ENCODE results near the gene SLC24A4.
"Not testable (repeated sequence)": the region's sequence is repeated elsewhere in the genome, so short reads cannot be mapped to it uniquely, and the experiment has no call there.

The SLC24A4 gene

GRCh38 chr14:92402500-92402899, 79.5 kb downstream of the SLC24A4 start:
- DNase-seq (ENCODE audit: low read depth in 2 of 2): not testable (repeated sequence)

DNA sequence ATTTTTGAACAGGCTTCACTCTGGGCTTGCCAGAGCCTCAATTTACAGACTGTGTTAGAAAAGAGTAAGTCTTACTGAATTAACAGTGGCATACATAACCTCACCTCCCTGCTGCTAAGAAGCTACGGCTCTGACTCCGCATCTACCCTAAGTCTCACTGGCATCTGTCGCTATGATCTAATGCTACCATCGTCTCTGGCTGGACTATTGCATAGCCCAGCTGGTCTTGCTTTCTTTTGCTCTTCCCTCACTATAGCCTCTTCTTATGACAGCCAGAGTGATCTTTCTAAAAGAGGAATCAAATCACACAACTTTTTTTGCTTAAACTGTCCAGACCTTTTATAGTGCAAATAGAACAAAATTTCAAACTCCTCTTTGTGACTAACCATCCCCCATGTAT, 81.1 kb downstream of the SLC24A4 start:
- DNase-seq (ENCODE audit: low read depth in 2 of 2): no peak

DNA sequence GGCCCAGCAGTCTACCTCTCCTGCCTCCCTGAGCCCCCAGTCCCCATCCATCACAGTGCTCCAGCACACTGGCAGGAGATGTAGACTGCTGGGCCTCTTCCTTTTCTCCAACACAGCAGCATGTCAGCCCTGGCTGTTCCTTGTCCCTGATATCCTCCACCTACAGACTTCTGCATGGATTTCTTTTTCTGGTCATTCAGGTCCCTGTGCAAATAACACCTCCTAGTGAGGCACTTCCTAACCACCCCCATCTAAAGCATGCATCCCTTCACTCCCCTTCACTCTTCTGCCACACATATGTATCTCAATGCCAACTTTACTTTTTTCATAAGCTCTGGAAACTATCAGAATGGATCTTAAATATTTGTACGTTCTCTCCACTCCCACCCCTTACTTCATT, 81.5 kb downstream of the SLC24A4 start:
- no peak for DNase-seq (ENCODE audit: low read depth in 2 of 2)

DNA sequence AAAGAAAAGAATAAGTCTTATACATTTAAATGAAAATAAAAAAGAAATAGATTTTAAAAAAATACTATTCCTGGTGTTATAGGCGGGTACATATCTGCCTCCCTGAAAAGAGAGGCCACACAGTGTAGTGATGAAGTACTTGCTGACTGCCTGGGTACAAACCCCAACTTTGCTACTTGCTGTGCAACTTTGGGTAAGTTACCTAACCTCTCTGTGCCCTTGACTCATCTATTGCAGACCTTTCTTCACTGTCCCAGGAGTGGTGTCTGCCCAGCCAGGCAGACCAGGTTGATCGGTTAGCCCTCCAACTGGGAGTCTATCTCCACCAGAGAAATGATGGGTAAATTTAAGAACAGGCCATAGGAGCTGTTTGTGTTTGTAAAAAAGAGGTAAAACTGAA, 82.0 kb downstream of the SLC24A4 start:
- no peak for DNase-seq (ENCODE audit: low read depth in 2 of 2)

DNA sequence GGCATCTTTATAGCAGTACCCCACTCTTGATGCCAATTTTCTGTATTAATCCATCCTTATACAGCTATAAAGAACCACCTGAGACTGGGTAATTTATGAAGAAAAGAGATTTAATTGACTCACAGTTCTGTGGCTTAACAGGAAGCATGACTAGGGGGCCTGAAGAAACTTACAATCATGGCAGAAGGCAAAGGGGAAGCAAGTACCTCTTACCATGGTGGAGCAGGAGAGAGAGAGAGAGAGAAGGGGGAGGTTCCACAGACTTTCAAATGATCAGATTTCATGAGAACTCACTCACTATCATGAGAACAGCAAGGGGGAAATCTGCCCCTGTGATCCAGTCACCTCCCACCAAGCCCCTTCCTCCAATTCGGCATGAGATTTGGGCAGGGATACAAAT, 84.4 kb downstream of the SLC24A4 start:
- DNase-seq (ENCODE audit: low read depth in 2 of 2): no peak

DNA sequence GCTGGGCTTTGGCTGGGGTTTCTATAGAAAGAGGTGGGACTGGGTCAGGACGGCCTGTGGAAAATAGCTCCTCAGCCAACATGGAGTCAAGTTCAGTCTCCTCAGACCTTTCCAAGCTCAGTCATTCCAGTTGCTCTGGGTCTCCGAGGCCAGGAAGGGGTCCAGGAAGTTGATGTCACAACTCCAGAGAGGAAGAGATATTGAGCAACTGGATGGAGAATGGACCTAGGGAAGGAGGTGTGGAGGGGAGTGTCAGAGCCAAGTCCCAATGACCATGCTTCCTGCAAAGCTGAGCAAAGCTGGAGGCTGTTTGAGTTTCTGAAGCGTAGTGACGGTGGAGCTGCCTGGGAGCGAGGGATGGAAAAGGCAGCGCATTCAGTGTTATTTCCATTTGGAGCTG, 86.1 kb downstream of the SLC24A4 start:
- no peak for DNase-seq (ENCODE audit: low read depth in 2 of 2)

- no peak for DNase-seq (ENCODE audit: low read depth in 2 of 2)
Observed at GRCh38 chr14:92411135-92411534, 88.2 kb downstream of the SLC24A4 start.

DNA sequence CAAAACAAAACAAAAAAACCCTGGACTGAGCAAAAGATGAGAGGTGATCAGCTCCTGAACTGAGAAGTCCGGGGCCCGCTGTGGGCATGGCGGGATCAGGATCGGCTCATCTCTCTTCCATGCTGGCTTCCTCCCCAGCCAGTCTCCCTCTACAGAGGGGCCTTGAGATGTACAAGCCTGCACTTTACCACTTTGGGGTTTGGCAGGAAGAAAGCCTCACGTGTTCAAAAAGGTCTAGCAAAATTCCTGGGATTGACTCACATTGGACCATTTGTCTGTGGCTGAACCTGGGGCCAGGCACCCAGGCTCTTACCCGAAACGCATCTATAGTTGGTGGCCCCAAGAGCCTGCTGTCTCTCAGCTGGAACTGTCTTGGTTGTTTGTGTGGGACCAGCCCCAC, 89.0 kb downstream of the SLC24A4 start:
- DNase-seq (ENCODE audit: low read depth in 2 of 2): no peak

DNA sequence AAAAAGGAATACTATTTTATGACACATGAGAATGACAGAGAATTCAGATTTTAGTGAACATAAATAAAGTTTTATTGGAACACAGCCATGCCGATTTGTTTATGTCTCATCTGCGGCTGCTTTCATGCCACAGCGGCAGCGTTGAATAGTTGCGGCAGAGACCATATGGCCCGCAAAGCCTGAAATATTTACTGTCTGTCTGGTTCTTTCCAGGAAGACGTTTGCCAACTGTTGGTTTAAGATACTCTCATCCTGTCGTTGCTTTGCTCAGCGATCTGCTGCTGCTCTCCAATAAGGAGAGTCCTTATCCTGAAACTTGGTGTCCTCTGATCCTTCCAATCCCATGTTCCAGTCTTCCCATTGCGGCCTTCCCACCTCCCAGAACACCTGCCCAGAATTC, 89.9 kb downstream of the SLC24A4 start:
- DNase-seq (ENCODE audit: low read depth in 2 of 2): peak; percentile 74 to 82

- DNase-seq (ENCODE audit: low read depth in 2 of 2): peak in 1 of 2 experiments; percentile 28
Observed at GRCh38 chr14:92413379-92413778, 90.4 kb downstream of the SLC24A4 start.

DNA sequence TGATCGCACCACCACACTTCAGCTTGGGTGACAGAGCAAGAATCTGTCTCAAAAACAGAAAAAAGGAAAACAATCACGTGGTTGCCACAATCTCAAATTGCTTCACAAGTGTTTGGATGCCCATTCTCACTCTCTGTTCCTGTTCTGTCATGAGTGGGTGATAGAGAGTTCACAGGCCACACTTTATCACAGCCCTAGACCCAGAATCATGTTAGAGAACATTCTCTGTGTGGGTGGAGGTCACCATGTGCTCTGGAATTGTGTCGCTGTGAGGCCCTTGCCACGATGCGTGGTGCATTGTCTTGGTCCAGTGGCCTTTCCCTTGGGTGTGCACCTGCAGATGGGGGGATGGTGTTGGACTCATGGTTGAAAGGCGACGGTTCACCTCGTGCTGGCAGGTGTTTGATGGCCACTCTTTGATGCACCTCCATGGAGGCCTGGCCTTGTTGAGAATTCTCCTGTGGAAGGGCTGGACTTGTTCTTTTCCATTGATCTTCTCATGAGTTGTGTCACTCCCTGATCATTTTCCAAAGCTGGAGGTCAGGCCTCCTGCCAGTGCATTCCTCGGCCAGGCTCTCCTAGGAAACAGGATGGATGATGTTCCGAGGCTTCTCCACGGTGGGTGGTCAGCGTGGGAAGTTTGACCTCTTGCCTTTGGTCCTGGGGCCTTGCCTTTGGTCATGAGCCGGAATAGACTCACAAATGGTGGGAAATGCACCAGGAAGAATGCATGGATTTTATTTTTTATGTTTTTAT, 91.9 kb downstream of the SLC24A4 start:
- no peak for DNase-seq (ENCODE audit: low read depth in 2 of 2)

DNA sequence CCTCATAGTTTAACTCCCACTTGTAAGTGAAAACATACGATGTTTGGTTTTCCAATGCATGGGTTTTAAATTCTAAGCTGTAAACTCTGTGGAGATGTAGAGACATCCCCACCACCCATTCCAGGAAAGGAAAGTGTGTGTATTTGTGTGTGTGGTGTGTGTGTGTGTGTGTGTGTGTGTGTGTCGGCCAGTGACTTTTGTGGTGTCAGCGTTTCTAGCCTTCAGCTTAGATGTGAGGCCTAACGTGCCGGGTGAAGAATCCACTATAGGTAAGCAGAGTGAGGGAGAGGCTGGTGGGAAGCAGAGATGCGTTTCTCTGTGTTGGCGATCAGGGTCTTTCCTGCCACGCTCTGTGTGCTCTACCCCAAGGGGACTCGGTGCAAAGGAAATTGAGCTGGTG, 93.0 kb downstream of the SLC24A4 start:
- no peak for DNase-seq (ENCODE audit: low read depth in 2 of 2)

GRCh38 chr14:92416544-92416943, 93.6 kb downstream of the SLC24A4 start:
- DNase-seq (ENCODE audit: low read depth in 2 of 2): no peak

- DNase-seq (ENCODE audit: low read depth in 2 of 2): no peak
Observed at GRCh38 chr14:92417759-92418158, 94.8 kb downstream of the SLC24A4 start.

GRCh38 chr14:92421751-92422150, 98.8 kb downstream of the SLC24A4 start:
- DNase-seq (ENCODE audit: low read depth in 2 of 2): peak; percentile 46 to 48

- no peak for DNase-seq (ENCODE audit: low read depth in 2 of 2)
Observed at GRCh38 chr14:92425101-92425500, 102.1 kb downstream of the SLC24A4 start.

DNA sequence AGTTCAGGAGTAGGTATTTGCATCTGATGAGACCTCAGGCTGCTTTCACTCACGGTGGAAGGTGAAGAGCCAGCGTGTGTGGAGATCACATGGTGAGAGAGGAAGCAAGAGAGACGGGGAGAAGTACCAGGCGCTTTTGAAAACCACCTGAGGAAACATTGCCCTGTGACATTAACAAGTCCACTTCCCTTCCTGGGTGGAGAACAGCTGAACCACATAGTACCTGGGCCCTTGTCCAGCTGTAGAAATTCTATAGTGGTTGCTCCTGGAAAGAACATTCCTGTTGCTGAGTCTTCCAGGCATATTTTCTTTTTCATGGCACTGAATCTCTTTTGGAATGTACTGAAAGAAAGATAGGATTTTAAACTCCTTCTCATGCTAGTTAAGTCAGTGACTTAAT, 103.3 kb downstream of the SLC24A4 start:
- peak; percentile 30 to 39 for DNase-seq (ENCODE audit: low read depth in 2 of 2)

- no peak for DNase-seq (ENCODE audit: low read depth in 2 of 2)
Observed at GRCh38 chr14:92427096-92427495, 104.1 kb downstream of the SLC24A4 start.

GRCh38 chr14:92430686-92431085, 107.7 kb downstream of the SLC24A4 start:
- DNase-seq (ENCODE audit: low read depth in 2 of 2): no peak

- no peak for DNase-seq (ENCODE audit: low read depth in 2 of 2)
Observed at GRCh38 chr14:92431199-92431725, 108.3 kb downstream of the SLC24A4 start.

DNA sequence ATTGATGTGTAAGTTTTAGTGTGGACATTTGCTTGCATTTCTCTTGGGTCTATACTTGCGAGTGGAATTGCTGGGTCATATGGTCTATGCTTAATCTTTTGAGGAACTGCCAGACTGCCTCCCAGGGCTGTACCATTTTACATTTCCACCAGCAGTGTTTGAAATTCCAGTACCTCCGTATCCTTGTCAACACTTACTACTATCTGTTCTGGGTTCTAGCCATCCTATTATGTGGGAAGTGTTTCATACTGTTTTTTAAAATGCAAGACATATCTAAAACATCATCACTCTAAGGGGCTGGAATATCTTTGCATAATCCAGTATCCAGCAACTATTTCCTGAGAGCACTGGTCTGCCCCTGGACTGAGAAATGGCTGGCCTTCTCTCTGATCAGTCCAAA, 110.4 kb downstream of the SLC24A4 start:
- DNase-seq (ENCODE audit: low read depth in 2 of 2): no peak

DNA sequence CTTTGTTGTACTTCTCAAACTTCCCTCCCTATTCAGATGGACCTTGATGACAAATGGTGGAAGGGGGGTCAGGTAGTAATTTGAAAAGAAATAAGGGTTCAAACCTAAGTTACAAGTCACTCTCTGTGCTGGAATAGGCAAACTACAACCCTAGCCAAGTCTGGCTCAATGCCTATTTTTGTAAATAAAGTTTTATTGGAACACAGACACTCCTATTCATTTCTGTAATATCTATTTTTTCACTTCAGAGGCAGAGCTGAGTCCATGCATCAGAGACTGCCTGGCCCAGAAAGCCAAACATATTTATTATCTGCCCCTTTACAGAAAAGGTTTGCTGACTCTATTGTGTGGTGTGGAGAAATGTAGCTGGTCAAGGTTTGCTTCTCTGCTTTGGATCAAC, 112.2 kb downstream of the SLC24A4 start:
- DNase-seq (ENCODE audit: low read depth in 2 of 2): no peak

- DNase-seq (ENCODE audit: low read depth in 2 of 2): no peak
Observed at GRCh38 chr14:92436115-92436776, 113.3 kb downstream of the SLC24A4 start.

Data from fibroblast of skin of left quadriceps (primary cell).